H1 (cell line): Measurements from ENCODE around the gene BCL2. TPM values are rescaled to one million over a fixed set of nuclear protein-coding genes. Genes with fewer than 3 reads are reported as not detected.
A peak's percentile ranks its signal among the peaks of the same experiment; 100 is the strongest.

Source experiments
- CTCF ChIA-PET: fragments of 300-600 bp; sonication (Branson Sonifier 250); formaldehyde crosslinking; loops from one replicate; lab custom pipeline; 2021; ENCODE audit not compliant: partially characterized antibody; lab: Charles Lee
- POLR2A ChIA-PET: fragments of 300-600 bp; sonication (Branson Sonifier 250); formaldehyde crosslinking; loops from one replicate; lab custom pipeline; 2021; ENCODE audit warnings: inconsistent platforms; ENCODE audit not compliant: partially characterized antibody; lab: Charles Lee
- DNase-seq, 2 experiments: peaks; one replicate each; pipeline versions ENCODE4 v3.0.0 to v3.0.0-alpha.2; 2010 to 2022; ENCODE audit warnings: low spot score in 2 of 2, low read depth in 1 of 2, mixed read lengths in 1 of 2
- FAIRE-seq: peaks from 2 replicates; lab custom pipeline; 2011; peaks lifted over from hg19 to GRCh38; lab: Jason Lieb, UNC
- H2AFZ ChIP-seq: 2 replicates; pipeline ENCODE4 v1.8.1; 2012; ENCODE audit warnings: low read length, inconsistent platforms
- H2AK5ac ChIP-seq: 2 replicates; pipeline ENCODE4 v1.6.1; 2013; ENCODE audit warnings: low read depth, low read length
- H2BK120ac ChIP-seq: replicated peaks from 2 replicates; pipeline ENCODE3; 2013; ENCODE audit warnings: low read depth, low read length, inconsistent platforms
- H2BK12ac ChIP-seq: 2 replicates; pipeline ENCODE4 v1.6.1; 2013; ENCODE audit warnings: low read depth, low read length
- H2BK15ac ChIP-seq: 2 replicates; pipeline ENCODE4 v1.6.1; 2013; ENCODE audit warnings: low read length
- H2BK20ac ChIP-seq: 2 replicates; pipeline ENCODE4 v1.6.1; 2013; ENCODE audit warnings: low read length
- H2BK5ac ChIP-seq: 2 replicates; pipeline ENCODE4 v1.6.1; 2013; ENCODE audit warnings: low read depth, low read length
- H3K14ac ChIP-seq: 2 replicates; pipeline ENCODE4 v1.6.1; 2013; ENCODE audit warnings: inconsistent platforms; ENCODE audit not compliant: insufficient read length
- H3K18ac ChIP-seq: 2 replicates; pipeline ENCODE4 v1.6.1; 2013; ENCODE audit warnings: low read length; ENCODE audit errors: extremely low read depth
- H3K23ac ChIP-seq: 2 replicates; pipeline ENCODE4 v1.6.1; 2013; ENCODE audit warnings: inconsistent platforms; ENCODE audit not compliant: insufficient read length
- H3K23me2 ChIP-seq: 2 replicates; pipeline ENCODE4 v1.6.1; 2013; ENCODE audit warnings: low read depth, low read length
- H3K27ac ChIP-seq: 2 replicates; pipeline ENCODE4 v1.6.1; 2011; ENCODE audit warnings: low read depth, low read length, inconsistent platforms
- H3K27me3 ChIP-seq, 4 experiments: replicated peaks in 1 of 4; 1 replicate in 1 of 4; 2 replicates in 3 of 4; pipeline versions ENCODE4 v1.6.1 to v1.8.1; 2011 to 2013; ENCODE audit warnings: low read length in 3 of 4, mild to moderate bottlenecking in 3 of 4, inconsistent platforms in 2 of 4, mixed read lengths in 2 of 4, moderate library complexity in 1 of 4; ENCODE audit not compliant: control insufficient read depth in 3 of 4, insufficient read depth in 3 of 4; ENCODE audit errors: extremely low read depth in 1 of 4
- H3K36me3 ChIP-seq, 4 experiments: 2 replicates each; pipeline versions ENCODE4 v1.6.1 to v1.8.1; 2011 to 2013; ENCODE audit warnings: mild to moderate bottlenecking in 4 of 4, low read length in 3 of 4, moderate library complexity in 2 of 4, control low read depth in 1 of 4, inconsistent platforms in 1 of 4; ENCODE audit not compliant: insufficient read depth in 4 of 4, control insufficient read depth in 2 of 4
- H3K4ac ChIP-seq: replicated peaks from 2 replicates; pipeline ENCODE3; 2013; ENCODE audit warnings: low read length, low read depth, mixed read lengths, inconsistent platforms; ENCODE audit not compliant: insufficient read length
- H3K4me1 ChIP-seq, 4 experiments: replicated peaks in 1 of 4; 1 replicate in 1 of 4; 2 replicates in 3 of 4; pipeline versions ENCODE4 v1.6.1 to v1.8.1; 2011 to 2013; ENCODE audit warnings: low read length in 3 of 4, inconsistent platforms in 2 of 4, mixed read lengths in 1 of 4; ENCODE audit not compliant: insufficient read depth in 4 of 4, control insufficient read depth in 3 of 4
- H3K4me2 ChIP-seq, 2 experiments: 2 replicates each; pipeline versions ENCODE4 v1.6.1 to v1.8.1; 2011 to 2013; ENCODE audit warnings: low read depth in 2 of 2, low read length in 2 of 2, control low read depth in 1 of 2, inconsistent platforms in 1 of 2, mild to moderate bottlenecking in 1 of 2; ENCODE audit not compliant: insufficient read depth in 1 of 2
- H3K4me3 ChIP-seq, 4 experiments: fragments of 200-600, 300-600 bp in 1 of 4; sonication (generic), shearing (Covaris generic), sonication (Bioruptor Twin) in 1 of 4; 2 replicates each; pipeline versions ENCODE4 v1.5.1 to v1.8.1; 2011 to 2016; ENCODE audit warnings: low read length in 4 of 4, low read depth in 3 of 4, control low read depth in 2 of 4, inconsistent platforms in 2 of 4, mild to moderate bottlenecking in 2 of 4, mixed read lengths in 1 of 4, moderate library complexity in 1 of 4; ENCODE audit not compliant: insufficient read depth in 2 of 4; ENCODE audit errors: extremely low read depth in 1 of 4
- H3K56ac ChIP-seq: replicated peaks from 2 replicates; pipeline ENCODE3; 2013; ENCODE audit warnings: low read depth, mild to moderate bottlenecking, mixed read lengths, low read length, inconsistent platforms; ENCODE audit not compliant: insufficient read length
- H3K79me1 ChIP-seq: 2 replicates; pipeline ENCODE4 v1.6.1; 2013; ENCODE audit warnings: low read depth, low read length, control low read depth
- H3K79me2 ChIP-seq, 2 experiments: 2 replicates each; pipeline versions ENCODE4 v1.6.1 to v1.8.1; 2012 to 2013; ENCODE audit warnings: low read length in 2 of 2, mild to moderate bottlenecking in 2 of 2, inconsistent platforms in 1 of 2; ENCODE audit not compliant: insufficient read depth in 2 of 2, control insufficient read depth in 1 of 2
- H3K9ac ChIP-seq, 4 experiments: replicated peaks in 1 of 4; 1 replicate in 1 of 4; 2 replicates in 3 of 4; pipeline versions ENCODE4 v1.6.1 to v1.8.1; 2011 to 2013; ENCODE audit warnings: low read depth in 3 of 4, low read length in 3 of 4, control low read depth in 2 of 4, mild to moderate bottlenecking in 2 of 4, moderate library complexity in 2 of 4, inconsistent platforms in 1 of 4; ENCODE audit errors: extremely low read depth in 1 of 4
- H3K9me3 ChIP-seq, 2 experiments: 2 replicates each; pipeline versions ENCODE4 v1.6.1 to v1.8.1; 2012 to 2013; ENCODE audit warnings: mild to moderate bottlenecking in 2 of 2, moderate library complexity in 2 of 2, control low read depth in 1 of 2, inconsistent platforms in 1 of 2, low read depth in 1 of 2, low read length in 1 of 2, mixed read lengths in 1 of 2; ENCODE audit not compliant: insufficient read depth in 2 of 2
- H4K20me1 ChIP-seq, 2 experiments: replicated peaks in 1 of 2; 2 replicates each; pipeline versions ENCODE3 to v1.8.1; 2011 to 2013; ENCODE audit warnings: inconsistent platforms in 2 of 2, low read length in 2 of 2, mild to moderate bottlenecking in 1 of 2; ENCODE audit not compliant: insufficient read depth in 2 of 2, control insufficient read depth in 1 of 2
- H4K5ac ChIP-seq: 2 replicates; pipeline ENCODE4 v1.6.1; 2013; ENCODE audit warnings: low read length, low read depth, mixed read lengths, inconsistent platforms; ENCODE audit not compliant: insufficient read length
- H4K8ac ChIP-seq: 2 replicates; pipeline ENCODE4 v1.8.0; 2013; ENCODE audit warnings: mild to moderate bottlenecking, moderate library complexity, low read length, inconsistent platforms; ENCODE audit not compliant: insufficient read depth; ENCODE audit errors: extremely low read depth
- H4K91ac ChIP-seq: replicated peaks from 2 replicates; pipeline ENCODE3; 2013; ENCODE audit warnings: low read length, mixed read lengths, inconsistent platforms; ENCODE audit not compliant: insufficient read length
- BCL11A ChIP-seq, 2 experiments: IDR thresholded peaks; one replicate each; pipeline ENCODE4 v1.6.1; 2011; ENCODE audit warnings: low read depth in 2 of 2, low read length in 2 of 2, mild to moderate bottlenecking in 2 of 2
- BRCA1 ChIP-seq: IDR thresholded peaks from 2 replicates; pipeline ENCODE4 v1.6.1; 2012; ENCODE audit warnings: low read depth, low read length, improper control_type of control experiment
- JUND ChIP-seq: IDR thresholded peaks from 2 replicates; pipeline ENCODE4 v1.6.1; 2011; ENCODE audit warnings: mild to moderate bottlenecking, improper control_type of control experiment, low read length
- NANOG ChIP-seq: IDR thresholded peaks from 2 replicates; pipeline ENCODE4 v1.6.1; 2011; ENCODE audit warnings: low read length, low read depth, mild to moderate bottlenecking, inconsistent platforms; ENCODE audit not compliant: insufficient read depth, poor library complexity, severe bottlenecking
- RAD21 ChIP-seq, 2 experiments: IDR thresholded peaks in 1 of 2; conservative IDR thresholded peaks in 1 of 2; 2 replicates each; pipeline ENCODE4 v1.6.1; 2011; ENCODE audit warnings: low read depth in 2 of 2, low read length in 2 of 2, improper control_type of control experiment in 1 of 2, inconsistent platforms in 1 of 2, mild to moderate bottlenecking in 1 of 2, moderate library complexity in 1 of 2
- RBBP5 ChIP-seq: IDR thresholded peaks from 2 replicates; pipeline ENCODE4 v1.7.1; 2012; ENCODE audit warnings: low read depth, mild to moderate bottlenecking, inconsistent platforms, low read length, moderate library complexity, borderline replicate concordance
- RXRA ChIP-seq: IDR thresholded peaks from 2 replicates; pipeline ENCODE4 v1.6.1; 2011; ENCODE audit warnings: low read depth, mild to moderate bottlenecking, low read length, moderate library complexity; ENCODE audit not compliant: insufficient read depth
- WGBS, 2 experiments: shearing (Covaris generic) in 1 of 2; methylation state at CpG; one replicate each; pipeline versions ENCODE4 v1.1.6 to v1.1.7; 2013 to 2015; ENCODE audit warnings: low lambda C conversion rate in 2 of 2, mixed read lengths in 2 of 2, inconsistent platforms in 1 of 2, low coverage in 1 of 2, missing lambda C conversion rate in 1 of 2; ENCODE audit not compliant: insufficient replicate concordance in 2 of 2, insufficient coverage in 1 of 2, insufficient read length in 1 of 2; ENCODE audit errors: extremely low coverage in 1 of 2, missing lambda C conversion rate in 1 of 2; 5-methylcytosine and 5-hydroxymethylcytosine counted together
- polyA plus RNA-seq, 7 experiments: library from polyadenylated mRNA; depleted of rRNA in 3 of 7; stranded (reverse) in 5 of 7; unstranded in 2 of 7; fragments of >200 nt in 5 of 7; fragments of 200-250 nt in 2 of 7; gene quantifications; 1 replicate in 5 of 7; 2 replicates in 1 of 7; 4 replicates in 1 of 7; pipeline versions ENCODE4 v1.2.1 to v1.2.3, GENCODE V29; 2011 to 2013; ENCODE audit warnings: missing spikeins in 2 of 7, mixed read lengths in 2 of 7
- total RNA-seq: library from RNA; stranded (reverse); fragmentation: NEBNext Ultra II Directional; extraction: Animal tissue kit (Norgen Biotek cat#: 25700); gene quantifications from 2 replicates; pipeline ENCODE4 v1.2.1, GENCODE V29; 2021

The BCL2 gene
- total and polyA plus RNA-seq, 2 of the 8 experiments (the other 6 are each of a cell fraction or from before 2014, with no cell fraction given) = 0.59 to 4.5 TPM

GRCh38 chr18:63365876-63366212 lies 46.3 kb upstream of the BCL2 start:
- H3K18ac ChIP-seq = no peak overlapping the region
- no peak overlapping the region for H3K4ac ChIP-seq
- peaks cover 0 to 15% (median 7%) of the 10 kb centered on the region in 4 experiments; a peak in 5 of 8 replicates for H3K36me3 ChIP-seq
- H4K91ac ChIP-seq = no peak overlapping the region
- 8% methylated on average over 12 of the region's 12 CpGs; no CpG with 5 or more reads in 1 of the 2 experiments for WGBS, 2 experiments
- H3K79me2 ChIP-seq = peaks cover 0 to 28% of the 10 kb centered on the region in 2 experiments; a peak in 3 of 4 replicates
- H3K27me3 ChIP-seq = no peaks in the 10 kb centered on the region
- H3K9ac ChIP-seq = peak overlapping the region in 3 of 4 experiments; percentile 51 to 77 (median 61); a peak in 3 of 7 replicates
- H3K4me2 ChIP-seq = peak overlapping the region; percentile 66 to 94
- no peak for DNase-seq
- no peak for FAIRE-seq
- no peak overlapping the region for H3K56ac ChIP-seq
- no peak overlapping the region for H4K8ac ChIP-seq
- no peak overlapping the region for H2BK15ac ChIP-seq
- no peak overlapping the region for H3K27ac ChIP-seq
- H3K14ac ChIP-seq = no peak overlapping the region
- H3K23me2 ChIP-seq = peaks cover 4% of the 10 kb centered on the region
- no peaks in the 10 kb centered on the region for H3K79me1 ChIP-seq
- no peak overlapping the region for H2BK20ac ChIP-seq
- H3K4me1 ChIP-seq = peaks cover 0 to 2% (median 0%) of the 10 kb centered on the region in 4 experiments; a peak in 2 of 7 replicates
- TF ChIP-seq BCL11A (IDR thresholded peaks at IDR 0.05; ENCODE audit: low read depth in 2 of 2, low read length in 2 of 2) (no peak), RXRA (no peak), NANOG (no peak), JUND (no peak), RAD21 (IDR thresholded peaks at IDR 0.05 in 1 of 2, conservative IDR thresholded peaks at IDR 0.05 in 1 of 2; ENCODE audit: low read depth in 2 of 2, low read length in 2 of 2) (no peak), BRCA1 (no peak), RBBP5 (no peak)
- ChIA-PET CTCF (interaction anchor here (0.8 to 1.8 kb wide), 7 partner anchors 11 to 145 kb away, joined by 3 to 7 read pairs (median 4); no protein-coding TSS in a partner anchor), POLR2A (interaction anchor here (0.8 to 3.4 kb wide), 10 partner anchors 8 to 826 kb away, joined by 3 to 21 read pairs (median 3); partner anchors contain the start of gene VPS4B)
- peaks cover 5 to 8% of the 10 kb centered on the region in 2 experiments for H3K9me3 ChIP-seq
- H4K20me1 ChIP-seq = peaks cover 0 to 5% of the 10 kb centered on the region in 2 experiments
- H2AFZ ChIP-seq = 0 out of 2 replicates have a peak overlapping the region, but pooled peaks have one; percentile 37
- peak overlapping the region; percentile 83 to 93 (median 86) for H3K4me3 ChIP-seq
- no peak overlapping the region for H2AK5ac ChIP-seq
- H3K23ac ChIP-seq = no peak overlapping the region
- no peak overlapping the region for H2BK120ac ChIP-seq
- no peak overlapping the region for H2BK12ac ChIP-seq
- no peak overlapping the region for H4K5ac ChIP-seq
- H2BK5ac ChIP-seq = no peak overlapping the region
